ENCODE results near the gene ZNF277.
"Not testable (repeated sequence)": the region's sequence is repeated elsewhere in the genome, so short reads cannot be mapped to it uniquely, and the experiment has no call there.

Gene ZNF277

DNA sequence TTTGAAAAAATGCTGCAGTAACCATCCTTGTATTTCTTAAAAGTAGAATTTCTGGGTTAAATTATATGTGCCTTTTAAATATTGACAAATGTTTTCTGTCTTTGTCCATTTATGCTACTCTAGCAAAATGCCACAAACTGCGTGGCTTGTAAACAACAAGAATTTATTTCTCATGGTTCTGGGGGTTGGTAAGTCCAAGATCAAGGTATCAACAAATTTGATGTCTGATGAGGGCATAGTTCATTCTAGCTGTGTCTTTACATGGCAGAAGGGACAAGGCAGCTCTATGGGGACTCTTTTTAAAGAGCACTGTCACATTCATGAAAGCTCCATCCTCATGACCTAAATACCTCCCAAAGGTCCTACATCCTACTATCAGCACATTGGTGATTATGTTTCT lies 27.7 kb downstream of the ZNF277 start:
- H3K9me3 ChIP-seq (ENCODE audit: control insufficient read depth, insufficient read depth, low read depth, low read length) = peaks cover 4% of the 10 kb centered on the region; the same call in 1 of the 2 replicates
- no peak overlapping the region for H3K9ac ChIP-seq (ENCODE audit: low read length)

DNA sequence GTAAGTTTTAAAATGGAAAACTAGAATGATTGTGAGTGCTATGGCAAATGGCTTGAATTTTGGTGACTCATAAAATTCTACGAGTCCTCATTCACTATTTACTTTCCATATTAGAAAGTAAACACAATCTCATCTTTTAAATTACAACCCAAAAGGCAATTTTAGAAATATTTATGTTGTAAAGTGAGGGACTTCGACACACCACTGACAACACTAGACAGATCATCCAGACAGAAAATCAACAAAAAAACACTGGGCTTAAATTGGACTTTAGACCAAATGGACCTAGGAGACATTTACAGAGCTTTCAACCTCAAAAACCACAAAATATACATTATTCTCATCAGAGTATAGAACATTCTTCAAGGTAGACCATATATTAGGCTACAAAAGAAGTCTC lies 30.1 kb downstream of the ZNF277 start:
- Histone ChIP-seq H3K27ac (ENCODE audit: low read depth, low read length) (no peak overlapping the region), H3K4me3 (ENCODE audit: low read depth, low read length) (no peak overlapping the region), H3K9me3 (ENCODE audit: control insufficient read depth, insufficient read depth, low read depth, low read length) (peaks cover 8% of the 10 kb centered on the region; the same call in 1 of the 2 replicates), H3K36me3 (ENCODE audit: control insufficient read depth, insufficient read depth, low read length) (peaks cover 4% of the 10 kb centered on the region; the same call in 1 of the 2 replicates), H3K27me3 (ENCODE audit: control insufficient read depth, insufficient read depth, low read length) (no peaks in the 10 kb centered on the region), H3K4me1 (ENCODE audit: control insufficient read depth, insufficient read depth, low read length) (no peaks in the 10 kb centered on the region; the same call in 1 of the 2 replicates), H3K9ac (ENCODE audit: low read length) (no peak overlapping the region)

More for the DNA sequence above, 27.7 kb downstream of the ZNF277 start:
- Histone ChIP-seq H3K27me3 (ENCODE audit: control insufficient read depth, insufficient read depth, low read length) (no peaks in the 10 kb centered on the region), H3K36me3 (ENCODE audit: control insufficient read depth, insufficient read depth, low read length) (peaks cover 4% of the 10 kb centered on the region; the same call in 1 of the 2 replicates), H3K4me3 (ENCODE audit: low read depth, low read length) (no peak overlapping the region), H3K27ac (ENCODE audit: low read depth, low read length) (no peak overlapping the region), H3K4me1 (ENCODE audit: control insufficient read depth, insufficient read depth, low read length) (no peaks in the 10 kb centered on the region)

DNA sequence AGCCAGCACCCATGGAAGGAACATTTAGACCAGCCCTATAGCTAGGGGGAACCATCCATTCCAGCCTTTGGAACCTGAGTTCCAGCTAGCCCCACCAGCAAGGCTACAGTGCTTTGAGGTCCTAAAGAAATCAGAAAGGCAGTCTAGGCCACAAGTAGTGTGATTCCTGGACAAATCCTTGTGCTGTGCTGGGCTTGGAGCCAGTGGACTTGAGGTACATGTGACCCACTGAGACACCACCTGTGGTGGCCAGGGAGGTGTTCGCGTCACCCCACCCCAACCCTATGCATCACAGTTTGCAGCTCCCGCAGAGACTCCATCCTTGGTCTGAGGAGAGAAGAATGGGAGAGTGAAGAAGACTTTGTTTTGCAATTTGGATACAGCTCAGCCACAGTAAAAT lies 31.8 kb downstream of the ZNF277 start:
- H3K9ac ChIP-seq (ENCODE audit: low read length) = no peak overlapping the region
- H3K36me3 ChIP-seq (ENCODE audit: control insufficient read depth, insufficient read depth, low read length) = peaks cover 4% of the 10 kb centered on the region; the same call in 1 of the 2 replicates
- no peak overlapping the region for H3K4me3 ChIP-seq (ENCODE audit: low read depth, low read length)
- no peaks in the 10 kb centered on the region for H3K27me3 ChIP-seq (ENCODE audit: control insufficient read depth, insufficient read depth, low read length)
- no peaks in the 10 kb centered on the region; the same call in 1 of the 2 replicates for H3K4me1 ChIP-seq (ENCODE audit: control insufficient read depth, insufficient read depth, low read length)
- H3K9me3 ChIP-seq (ENCODE audit: control insufficient read depth, insufficient read depth, low read depth, low read length) = peaks cover 8% of the 10 kb centered on the region; the same call in 1 of the 2 replicates
- H3K27ac ChIP-seq (ENCODE audit: low read depth, low read length) = no peak overlapping the region

DNA sequence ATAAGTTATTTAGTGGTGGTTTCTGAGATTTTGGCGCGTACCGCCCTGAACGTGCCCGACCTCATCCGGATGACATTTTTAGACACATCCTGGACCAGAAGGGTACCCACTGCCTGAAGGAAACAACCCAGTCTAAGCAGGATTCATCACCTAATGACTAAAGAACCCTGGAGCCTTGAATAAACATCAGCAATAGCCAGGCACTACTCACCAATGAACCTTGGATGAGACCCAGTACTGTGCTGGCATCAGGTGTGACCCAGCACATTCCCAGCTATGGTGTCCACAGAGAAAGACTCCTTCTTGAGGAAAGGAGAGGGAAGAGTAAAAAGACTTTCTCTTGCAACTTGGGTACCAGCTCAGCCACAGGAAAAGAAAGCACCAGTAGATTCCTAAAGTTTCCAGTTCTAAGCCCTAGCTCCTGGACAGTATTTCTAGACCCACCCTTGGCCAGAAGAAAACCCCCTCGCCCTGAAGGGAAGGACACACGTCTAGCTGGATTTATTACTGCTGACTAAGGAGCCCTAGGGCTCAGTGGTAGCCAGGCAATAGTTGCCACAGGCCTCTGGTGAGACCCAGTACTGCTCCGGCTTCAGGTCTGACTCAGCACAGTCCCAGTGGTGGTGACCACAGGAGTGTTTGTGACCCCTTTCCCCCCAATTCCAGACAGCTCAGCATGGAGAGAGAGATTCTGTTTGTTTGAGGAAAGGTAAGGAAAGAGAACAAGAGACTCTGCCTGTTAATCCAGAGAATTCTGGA lies 32.5 kb downstream of the ZNF277 start:
- Histone ChIP-seq H3K9ac (ENCODE audit: low read length) (no peak overlapping the region), H3K9me3 (ENCODE audit: control insufficient read depth, insufficient read depth, low read depth, low read length) (peaks cover 8% of the 10 kb centered on the region; the same call in 1 of the 2 replicates), H3K27ac (ENCODE audit: low read depth, low read length) (no peak overlapping the region), H3K4me3 (ENCODE audit: low read depth, low read length) (no peak overlapping the region), H3K27me3 (ENCODE audit: control insufficient read depth, insufficient read depth, low read length) (no peaks in the 10 kb centered on the region), H3K4me1 (ENCODE audit: control insufficient read depth, insufficient read depth, low read length) (no peaks in the 10 kb centered on the region; the same call in 1 of the 2 replicates), H3K36me3 (ENCODE audit: control insufficient read depth, insufficient read depth, low read length) (peaks cover 4% of the 10 kb centered on the region; the same call in 1 of the 2 replicates)

DNA sequence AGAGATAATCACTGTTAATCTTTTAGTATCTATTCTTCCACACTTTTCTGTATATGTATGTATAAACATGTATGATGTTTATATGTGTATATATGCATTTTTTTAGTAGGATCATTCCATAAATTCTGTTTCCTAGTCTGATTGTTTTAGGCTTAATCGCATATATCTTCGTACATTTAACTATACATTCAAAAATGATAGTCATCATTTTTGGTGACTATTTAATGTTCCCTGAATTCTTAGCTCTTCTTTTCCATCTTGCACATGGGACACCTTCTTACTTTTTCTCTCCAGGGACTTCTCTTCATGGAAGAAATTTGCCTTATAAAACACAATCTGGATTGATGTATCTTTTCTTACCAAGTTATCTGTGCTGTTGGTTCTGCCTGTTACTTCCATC lies 42.1 kb downstream of the ZNF277 start:
- Histone ChIP-seq H3K27me3 (ENCODE audit: control insufficient read depth, insufficient read depth, low read length) (peaks cover 26% of the 10 kb centered on the region; the same call in 1 of the 2 replicates), H3K4me3 (ENCODE audit: low read depth, low read length) (no peak overlapping the region), H3K36me3 (ENCODE audit: control insufficient read depth, insufficient read depth, low read length) (no peaks in the 10 kb centered on the region), H3K27ac (ENCODE audit: low read depth, low read length) (no peak overlapping the region), H3K9ac (ENCODE audit: low read length) (no peak overlapping the region), H3K9me3 (ENCODE audit: control insufficient read depth, insufficient read depth, low read depth, low read length) (no peaks in the 10 kb centered on the region), H3K4me1 (ENCODE audit: control insufficient read depth, insufficient read depth, low read length) (peaks cover 40% of the 10 kb centered on the region)

DNA sequence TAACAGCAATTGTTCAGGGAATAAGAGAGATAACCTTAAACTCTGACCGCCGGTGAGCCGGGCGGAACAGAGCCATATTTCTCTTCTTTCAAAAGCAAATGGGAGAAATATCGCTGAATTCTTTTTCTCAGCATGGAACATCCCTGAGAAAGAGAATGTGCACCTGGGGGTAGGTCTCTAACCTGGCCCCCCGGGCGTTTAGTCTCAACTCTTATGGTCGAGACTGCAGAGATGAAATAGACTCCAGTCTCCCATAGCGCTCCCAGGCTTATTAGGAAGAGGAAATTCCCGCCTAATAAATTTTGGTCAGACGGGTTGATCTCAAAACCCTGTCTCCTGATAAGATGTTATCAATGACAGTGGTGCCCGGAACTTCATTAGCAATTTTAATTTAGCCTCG lies 43.5 kb downstream of the ZNF277 start:
- not testable (repeated sequence) for H3K9ac ChIP-seq (ENCODE audit: low read length); H3K36me3 ChIP-seq (ENCODE audit: control insufficient read depth, insufficient read depth, low read length); H3K27ac ChIP-seq (ENCODE audit: low read depth, low read length); H3K9me3 ChIP-seq (ENCODE audit: control insufficient read depth, insufficient read depth, low read depth, low read length)
- Histone ChIP-seq H3K27me3 (ENCODE audit: control insufficient read depth, insufficient read depth, low read length) (peaks cover 26% of the 10 kb centered on the region; the same call in 1 of the 2 replicates), H3K4me3 (ENCODE audit: low read depth, low read length) (peak overlapping the region; percentile 41), H3K4me1 (ENCODE audit: control insufficient read depth, insufficient read depth, low read length) (peaks cover 52% of the 10 kb centered on the region)

DNA sequence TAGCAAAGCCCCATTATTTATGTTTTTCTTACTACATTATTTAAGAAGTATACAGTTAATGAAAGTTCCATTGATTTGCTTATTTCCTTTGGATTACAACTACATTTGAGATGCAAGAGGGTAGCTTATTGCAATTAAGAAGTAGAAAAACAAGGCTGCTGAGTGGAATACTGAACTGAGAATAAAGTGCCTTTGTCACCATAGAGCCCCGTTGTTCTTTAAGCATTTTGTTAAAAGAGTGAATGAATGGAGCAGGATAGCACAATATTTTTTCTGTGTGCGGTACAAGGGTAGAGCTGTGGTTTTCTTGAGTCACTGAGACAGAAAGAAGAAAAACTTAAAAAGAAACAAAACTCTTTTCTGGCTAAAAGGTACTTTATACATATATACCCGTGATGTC lies 45.6 kb downstream of the ZNF277 start:
- Histone ChIP-seq H3K27me3 (ENCODE audit: control insufficient read depth, insufficient read depth, low read length) (peaks cover 26% of the 10 kb centered on the region; the same call in 1 of the 2 replicates), H3K4me1 (ENCODE audit: control insufficient read depth, insufficient read depth, low read length) (peaks cover 61% of the 10 kb centered on the region), H3K27ac (ENCODE audit: low read depth, low read length) (no peak overlapping the region), H3K9ac (ENCODE audit: low read length) (no peak overlapping the region), H3K4me3 (ENCODE audit: low read depth, low read length) (no peak overlapping the region), H3K9me3 (ENCODE audit: control insufficient read depth, insufficient read depth, low read depth, low read length) (no peaks in the 10 kb centered on the region), H3K36me3 (ENCODE audit: control insufficient read depth, insufficient read depth, low read length) (no peaks in the 10 kb centered on the region)

DNA sequence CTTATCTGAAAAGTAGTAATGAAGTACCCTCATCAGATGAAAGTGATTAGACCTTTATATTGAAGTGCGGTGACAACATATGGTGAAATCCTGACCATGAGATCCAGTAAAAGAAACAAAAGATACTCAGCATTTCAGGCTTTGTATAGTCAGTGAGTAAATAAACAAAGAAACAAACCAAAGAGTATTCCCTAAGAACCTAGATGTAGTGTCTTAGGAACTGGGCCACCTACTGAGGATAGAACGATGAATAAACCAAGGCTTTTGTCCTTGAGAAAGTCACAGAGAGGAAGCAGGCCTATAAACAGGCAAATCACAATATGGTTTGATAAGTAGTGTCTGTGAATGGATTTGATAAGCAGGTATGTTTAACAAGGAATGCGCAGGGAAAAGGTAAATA lies 46.2 kb downstream of the ZNF277 start:
- H3K4me1 ChIP-seq (ENCODE audit: control insufficient read depth, insufficient read depth, low read length) = peaks cover 61% of the 10 kb centered on the region
- H3K4me3 ChIP-seq (ENCODE audit: low read depth, low read length) = 0 out of 2 replicates have a peak overlapping the region, but pooled peaks have one; percentile 4
- peaks cover 26% of the 10 kb centered on the region; the same call in 1 of the 2 replicates for H3K27me3 ChIP-seq (ENCODE audit: control insufficient read depth, insufficient read depth, low read length)
- H3K9ac ChIP-seq (ENCODE audit: low read length) = no peak overlapping the region
- no peak overlapping the region; the same call in 1 of the 2 replicates for H3K27ac ChIP-seq (ENCODE audit: low read depth, low read length)
- no peaks in the 10 kb centered on the region for H3K9me3 ChIP-seq (ENCODE audit: control insufficient read depth, insufficient read depth, low read depth, low read length)
- H3K36me3 ChIP-seq (ENCODE audit: control insufficient read depth, insufficient read depth, low read length) = no peaks in the 10 kb centered on the region

DNA sequence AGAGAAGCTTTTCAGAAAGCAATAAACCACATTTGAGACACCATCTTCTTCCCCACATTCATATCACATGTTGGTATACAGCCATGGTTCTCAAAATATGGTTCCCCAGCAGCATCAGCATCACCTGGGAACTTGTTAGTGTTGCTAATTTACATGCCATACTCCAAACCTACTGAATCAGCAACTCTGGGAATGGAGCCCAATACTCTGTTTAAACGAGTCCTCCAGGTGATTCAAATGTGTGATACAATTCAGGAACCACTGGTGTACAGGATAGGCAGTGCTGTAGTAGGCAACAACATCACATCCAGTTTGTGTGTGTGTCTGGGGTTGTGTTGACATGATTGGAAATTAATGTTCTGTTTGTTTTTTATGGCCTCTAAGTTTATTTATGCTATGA lies 47.7 kb downstream of the ZNF277 start:
- H3K4me1 ChIP-seq (ENCODE audit: control insufficient read depth, insufficient read depth, low read length) = peaks cover 53% of the 10 kb centered on the region
- H3K36me3 ChIP-seq (ENCODE audit: control insufficient read depth, insufficient read depth, low read length) = no peaks in the 10 kb centered on the region
- H3K27ac ChIP-seq (ENCODE audit: low read depth, low read length) = no peak overlapping the region
- peaks cover 17% of the 10 kb centered on the region; the same call in 1 of the 2 replicates for H3K27me3 ChIP-seq (ENCODE audit: control insufficient read depth, insufficient read depth, low read length)
- no peak overlapping the region for H3K4me3 ChIP-seq (ENCODE audit: low read depth, low read length)
- no peaks in the 10 kb centered on the region for H3K9me3 ChIP-seq (ENCODE audit: control insufficient read depth, insufficient read depth, low read depth, low read length)
- H3K9ac ChIP-seq (ENCODE audit: low read length) = no peak overlapping the region

DNA sequence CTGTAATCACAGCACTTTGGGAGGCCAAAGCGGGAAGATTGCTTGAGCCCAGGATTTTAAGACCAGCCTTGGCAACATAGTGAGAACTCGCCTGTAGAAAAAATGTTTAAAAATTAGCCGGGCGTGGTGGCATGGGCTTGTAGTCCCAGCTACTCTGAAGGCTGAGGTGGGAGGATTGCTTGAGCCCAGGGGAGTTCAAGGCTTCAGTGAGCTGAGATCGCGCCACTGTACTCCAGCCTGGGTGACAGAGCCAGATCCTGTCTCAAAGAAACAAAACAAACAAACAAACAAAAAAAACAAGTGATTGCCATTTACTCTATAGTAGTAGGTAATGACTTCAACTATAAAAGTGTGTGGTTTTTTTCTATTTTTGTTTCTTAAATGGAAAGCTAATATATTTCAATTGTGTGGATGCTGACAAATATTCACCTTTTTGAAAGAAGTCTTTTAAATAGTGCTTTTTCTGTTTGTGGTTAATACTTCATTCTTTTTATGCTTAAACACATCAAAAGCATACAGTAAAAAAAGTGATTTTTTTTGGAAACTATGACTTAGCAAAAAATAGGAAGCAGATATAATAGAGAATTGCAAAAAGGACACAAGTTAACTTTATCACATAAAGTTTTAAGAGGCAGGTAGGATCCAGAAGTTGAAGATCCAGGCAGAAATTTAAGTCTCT lies 48.4 kb downstream of the ZNF277 start:
- Histone ChIP-seq H3K36me3 (ENCODE audit: control insufficient read depth, insufficient read depth, low read length) (no peaks in the 10 kb centered on the region), H3K4me1 (ENCODE audit: control insufficient read depth, insufficient read depth, low read length) (peaks cover 50% of the 10 kb centered on the region), H3K27me3 (ENCODE audit: control insufficient read depth, insufficient read depth, low read length) (peaks cover 14% of the 10 kb centered on the region; the same call in 1 of the 2 replicates), H3K4me3 (ENCODE audit: low read depth, low read length) (no peak overlapping the region), H3K9me3 (ENCODE audit: control insufficient read depth, insufficient read depth, low read depth, low read length) (no peaks in the 10 kb centered on the region), H3K9ac (ENCODE audit: low read length) (no peak overlapping the region), H3K27ac (ENCODE audit: low read depth, low read length) (no peak overlapping the region)

DNA sequence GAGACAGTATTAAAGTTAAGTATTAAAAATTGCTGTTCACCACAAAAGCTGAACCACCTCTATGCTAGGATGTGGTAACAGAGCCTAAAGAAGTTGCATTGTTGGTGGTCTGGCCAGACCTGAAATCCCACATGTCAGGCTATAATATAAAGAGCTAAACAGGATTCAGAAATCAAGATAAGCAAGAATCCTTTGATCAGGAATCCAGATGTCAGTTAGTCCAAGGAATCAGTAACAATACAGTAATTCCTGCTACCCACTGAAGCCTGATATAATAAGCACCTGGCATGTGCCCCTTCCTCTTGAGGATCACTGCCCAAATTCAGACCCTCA lies 48.9 kb downstream of the ZNF277 start:
- Histone ChIP-seq H3K9me3 (ENCODE audit: control insufficient read depth, insufficient read depth, low read depth, low read length) (no peaks in the 10 kb centered on the region), H3K4me3 (ENCODE audit: low read depth, low read length) (no peak overlapping the region), H3K27ac (ENCODE audit: low read depth, low read length) (no peak overlapping the region), H3K4me1 (ENCODE audit: control insufficient read depth, insufficient read depth, low read length) (peaks cover 50% of the 10 kb centered on the region), H3K36me3 (ENCODE audit: control insufficient read depth, insufficient read depth, low read length) (no peaks in the 10 kb centered on the region), H3K27me3 (ENCODE audit: control insufficient read depth, insufficient read depth, low read length) (peaks cover 14% of the 10 kb centered on the region; the same call in 1 of the 2 replicates), H3K9ac (ENCODE audit: low read length) (no peak overlapping the region)

All from HUES6 (cell line).